Kidney glomerular epithelial cell (primary cell): ENCODE results near the gene TRMT44.

Source experiments
- DNase-seq: peaks from one replicate; lab custom pipeline; 2025; lab: John Stamatoyannopoulos, UW

Gene TRMT44

DNA sequence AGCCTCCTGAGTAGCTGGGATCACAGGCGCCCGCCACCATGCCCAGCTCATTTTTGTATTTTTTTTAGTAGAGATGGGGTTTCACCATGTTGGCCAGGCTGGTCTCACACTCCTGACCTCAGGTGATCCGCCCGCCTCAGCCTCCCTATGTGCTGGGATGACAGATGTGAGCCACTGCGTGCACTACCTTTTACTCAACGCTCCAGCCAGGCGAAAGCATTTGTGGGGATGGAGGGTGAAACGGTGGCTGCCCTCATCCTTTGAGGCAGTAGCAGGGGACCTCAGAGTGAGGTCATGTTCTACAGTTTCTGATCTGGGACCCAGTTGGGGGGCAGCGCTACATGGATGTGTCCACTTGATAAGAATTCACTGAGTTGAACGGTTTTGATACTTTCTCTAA is 73.8 kb downstream of the TRMT44 start:
- no peak for DNase-seq

DNA sequence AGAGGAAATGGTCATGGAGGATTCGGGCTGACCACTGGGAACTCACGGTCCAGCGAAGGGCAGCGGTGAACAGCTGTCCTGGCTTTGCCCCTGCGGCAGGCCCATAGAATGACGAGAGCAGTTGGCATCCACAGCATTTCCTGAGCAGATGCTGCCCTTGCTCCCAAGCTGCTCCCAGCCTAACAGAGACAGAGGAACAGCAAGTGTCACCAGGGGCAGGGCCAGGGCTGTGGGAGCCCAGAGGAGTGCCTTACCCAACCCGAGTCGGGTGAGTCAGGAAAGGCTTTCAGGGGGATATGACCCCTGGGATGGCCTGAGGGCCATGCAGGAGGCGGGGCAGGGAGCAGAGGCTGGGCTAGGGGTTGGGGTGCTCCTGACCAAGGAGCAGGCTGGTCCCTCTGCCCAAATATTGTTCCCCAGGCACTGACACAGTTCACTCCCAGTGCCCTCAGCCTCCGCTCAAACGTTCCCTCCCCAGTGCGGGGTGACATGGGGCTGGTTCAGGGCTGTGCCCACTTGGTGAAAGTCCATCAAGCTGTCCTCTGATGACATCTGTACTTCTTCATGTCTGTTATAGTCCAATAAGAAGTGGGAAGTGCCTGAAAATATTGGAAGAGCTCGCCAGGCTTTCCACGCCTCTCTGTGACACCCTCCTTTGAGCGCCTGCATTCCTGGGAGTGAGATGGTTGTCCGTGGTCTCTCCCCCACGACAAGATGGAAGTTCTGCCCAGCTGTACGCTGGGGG is 74.9 kb downstream of the TRMT44 start:
- no peak for DNase-seq

DNA sequence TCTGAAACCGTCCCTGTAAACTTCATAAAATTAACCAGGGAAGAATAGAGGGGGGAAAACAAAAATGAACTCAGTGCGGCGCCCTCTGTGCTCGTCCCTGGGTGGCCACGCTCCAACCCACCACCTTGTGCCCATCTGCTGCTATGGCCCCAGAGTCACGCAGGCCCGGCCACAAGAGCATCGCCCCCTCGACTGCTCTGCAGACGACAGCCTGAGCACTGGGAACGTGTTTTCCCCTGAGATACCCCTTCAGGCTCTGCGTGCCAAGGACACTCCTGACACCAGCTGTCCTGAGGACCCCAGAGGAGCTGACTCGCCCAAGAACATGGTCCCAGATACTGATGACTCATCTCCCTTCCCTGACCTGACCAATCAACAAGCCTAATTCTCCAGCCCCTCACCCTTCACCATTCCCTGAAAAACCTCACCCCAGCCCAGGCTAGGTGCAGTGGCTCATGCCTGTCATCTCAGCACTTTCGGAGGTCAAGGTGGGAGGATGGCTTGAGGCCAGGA is 75.5 kb downstream of the TRMT44 start:
- no peak for DNase-seq

DNA sequence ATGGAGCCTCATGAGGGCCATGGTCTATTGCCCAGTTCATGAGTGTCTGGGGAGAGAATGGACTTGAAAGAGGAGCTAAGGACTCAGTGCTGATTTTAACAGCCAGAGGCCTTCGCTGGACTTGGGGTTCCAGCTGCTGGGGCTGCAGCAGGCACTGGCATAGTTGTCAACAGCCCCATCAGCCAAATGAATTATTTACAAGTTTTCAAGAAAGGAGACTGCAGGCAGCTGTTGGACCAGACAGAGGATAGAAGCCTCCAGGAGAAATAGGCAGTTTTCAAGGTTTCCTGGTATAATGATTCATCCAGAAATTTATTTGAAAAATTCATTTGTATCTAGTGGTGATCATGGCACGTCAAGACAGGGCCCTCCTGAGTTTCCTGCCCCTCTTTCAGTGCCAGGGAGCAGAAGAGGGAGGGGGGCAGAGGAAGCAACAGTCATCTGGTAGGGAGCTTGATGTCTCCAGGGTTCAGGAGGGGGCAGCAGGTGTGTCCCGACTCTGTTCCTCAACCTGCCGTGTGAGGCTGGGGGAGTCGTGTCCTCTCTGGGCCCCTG is 76.5 kb downstream of the TRMT44 start:
- no peak for DNase-seq

DNA sequence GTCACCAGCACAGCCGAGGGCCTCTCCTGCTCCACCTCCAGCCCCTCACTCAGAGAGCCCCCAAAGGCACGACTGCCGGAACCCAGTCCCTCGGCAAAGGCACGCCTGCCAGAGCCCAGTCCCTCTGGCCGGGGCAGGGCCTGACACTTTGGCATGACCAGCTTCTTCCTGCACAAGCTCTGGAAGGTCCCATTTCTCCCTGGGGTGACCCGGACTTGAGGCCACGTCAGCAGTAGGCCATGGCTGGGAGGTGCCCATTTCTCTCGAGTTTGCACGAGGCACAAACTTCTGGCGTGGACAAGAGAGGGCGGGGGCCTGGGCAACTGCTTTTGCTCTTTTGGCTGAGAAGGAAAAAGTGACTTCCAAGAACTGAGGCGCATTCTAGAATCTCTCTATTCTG is 77.4 kb downstream of the TRMT44 start:
- no peak for DNase-seq

DNA sequence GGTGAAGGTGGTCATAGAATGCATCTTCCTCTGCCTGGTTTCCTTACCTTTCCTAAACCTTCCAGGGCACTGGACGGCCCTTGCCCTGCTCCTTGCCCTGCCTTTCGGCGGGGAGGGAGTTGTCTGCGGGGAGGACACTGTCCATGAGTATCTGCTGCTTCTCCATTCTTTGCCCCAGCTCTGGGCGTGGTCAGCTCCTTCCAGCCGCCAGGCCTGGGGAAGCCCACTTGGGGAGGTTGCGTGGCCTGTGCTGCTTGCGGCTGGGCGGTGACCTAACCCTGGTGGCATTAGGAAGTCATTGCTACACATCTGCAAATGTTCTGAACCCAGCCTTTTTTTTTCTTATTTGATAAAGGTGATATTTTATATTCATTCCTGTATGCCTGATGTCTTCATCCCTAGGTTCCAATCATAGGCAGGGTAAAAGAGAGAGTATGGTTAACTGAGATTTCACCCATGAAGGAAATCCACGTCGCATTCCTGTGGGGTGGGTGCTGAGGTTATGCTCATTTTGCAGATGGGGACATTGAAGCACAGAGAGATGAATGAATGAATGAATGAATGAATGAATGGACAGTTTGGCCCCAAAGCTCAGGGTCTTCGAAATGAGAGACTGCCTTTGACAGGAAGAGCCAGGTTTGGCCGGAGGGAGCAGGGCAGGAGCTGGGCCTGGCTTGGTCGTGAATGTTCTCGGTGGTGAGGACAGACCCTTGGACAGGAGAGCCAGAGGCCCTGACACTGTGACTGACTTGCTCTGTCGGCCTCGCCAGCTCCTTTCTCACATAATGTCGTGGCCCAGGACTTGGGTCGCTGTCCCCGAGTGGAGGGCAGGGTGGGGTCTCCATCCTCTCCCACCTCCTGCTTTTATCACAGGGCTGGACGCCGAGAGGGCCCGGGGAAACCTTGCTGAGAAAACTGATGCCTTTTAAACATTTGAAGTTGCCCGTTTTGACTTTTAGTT is 81.9 kb downstream of the TRMT44 start:
- DNase-seq: no peak

DNA sequence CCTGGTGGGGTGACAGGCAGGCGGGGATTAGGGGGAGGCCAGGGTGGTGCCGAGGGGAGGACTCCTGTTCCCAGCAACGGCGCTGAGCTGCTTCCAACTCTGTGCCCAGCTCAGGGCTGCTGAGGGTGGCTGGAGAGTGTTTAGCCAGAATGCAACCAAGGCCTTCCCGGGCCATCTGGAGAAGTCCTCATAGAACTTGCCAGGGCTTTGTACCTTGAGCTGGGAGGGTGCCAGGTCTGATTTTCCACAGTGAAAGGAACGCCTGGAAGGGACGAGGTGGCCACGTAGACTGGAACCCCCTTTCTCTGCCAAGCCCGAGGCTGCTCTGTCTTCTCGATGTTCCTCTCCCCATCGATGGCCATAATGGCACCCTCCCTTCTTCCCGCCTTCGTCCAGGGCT is 82.6 kb downstream of the TRMT44 start:
- DNase-seq: no peak

DNA sequence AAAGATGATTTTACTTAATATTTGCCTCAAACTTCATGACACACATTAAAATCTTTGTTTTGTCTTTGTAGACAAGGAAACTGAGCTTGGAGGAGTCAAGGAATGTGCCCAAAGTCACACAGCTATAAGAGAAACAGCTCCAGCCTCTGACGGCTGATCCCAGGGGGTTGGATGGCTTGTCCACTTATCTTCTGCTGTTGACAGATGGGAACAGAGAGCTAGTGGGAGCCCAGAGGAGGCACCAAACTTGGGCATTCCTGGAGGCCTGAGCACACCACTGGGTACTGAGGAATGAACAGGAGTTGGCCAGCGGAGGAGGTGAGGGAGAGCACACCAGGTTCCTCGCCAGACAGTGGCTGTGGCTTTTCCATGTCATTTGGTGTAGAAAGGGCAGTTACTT is 83.2 kb downstream of the TRMT44 start:
- DNase-seq: no peak

DNA sequence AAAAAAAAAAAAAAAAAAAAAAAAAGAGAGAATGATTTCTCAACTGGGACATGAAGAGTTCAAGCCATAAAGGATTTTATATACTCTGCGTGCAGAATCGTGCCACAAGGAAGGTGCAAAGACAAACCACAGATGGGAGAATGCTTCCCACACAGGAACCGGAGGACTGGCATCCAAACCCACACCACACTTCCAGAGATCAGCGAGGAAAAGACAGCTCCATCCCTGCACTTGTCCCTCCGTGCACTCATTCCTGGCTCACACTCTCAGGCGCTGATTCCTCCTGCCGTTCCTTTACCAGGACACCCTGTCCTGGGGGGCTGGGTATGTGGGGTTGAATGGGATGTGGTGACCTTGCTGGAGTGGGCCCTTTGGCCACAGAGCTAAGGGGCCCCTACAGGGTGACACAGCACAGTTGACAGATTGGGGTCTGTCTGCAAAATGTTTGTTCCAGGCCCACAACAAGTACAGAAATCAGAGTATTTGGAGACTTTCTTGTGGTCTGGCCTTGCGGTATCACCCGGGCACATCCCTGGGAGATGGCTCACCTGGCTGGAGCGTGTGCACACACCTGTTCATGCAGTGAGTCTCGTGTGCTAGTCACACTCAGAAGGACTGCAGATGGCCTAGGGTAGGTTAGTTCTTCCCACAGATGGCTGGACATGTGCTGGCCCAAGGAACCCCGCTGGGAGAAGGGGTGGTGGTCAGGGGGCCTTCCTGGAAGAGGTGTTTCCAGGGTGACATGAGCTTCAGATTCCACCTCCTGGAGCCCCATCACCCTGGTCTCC is 84.2 kb downstream of the TRMT44 start:
- no peak for DNase-seq

DNA sequence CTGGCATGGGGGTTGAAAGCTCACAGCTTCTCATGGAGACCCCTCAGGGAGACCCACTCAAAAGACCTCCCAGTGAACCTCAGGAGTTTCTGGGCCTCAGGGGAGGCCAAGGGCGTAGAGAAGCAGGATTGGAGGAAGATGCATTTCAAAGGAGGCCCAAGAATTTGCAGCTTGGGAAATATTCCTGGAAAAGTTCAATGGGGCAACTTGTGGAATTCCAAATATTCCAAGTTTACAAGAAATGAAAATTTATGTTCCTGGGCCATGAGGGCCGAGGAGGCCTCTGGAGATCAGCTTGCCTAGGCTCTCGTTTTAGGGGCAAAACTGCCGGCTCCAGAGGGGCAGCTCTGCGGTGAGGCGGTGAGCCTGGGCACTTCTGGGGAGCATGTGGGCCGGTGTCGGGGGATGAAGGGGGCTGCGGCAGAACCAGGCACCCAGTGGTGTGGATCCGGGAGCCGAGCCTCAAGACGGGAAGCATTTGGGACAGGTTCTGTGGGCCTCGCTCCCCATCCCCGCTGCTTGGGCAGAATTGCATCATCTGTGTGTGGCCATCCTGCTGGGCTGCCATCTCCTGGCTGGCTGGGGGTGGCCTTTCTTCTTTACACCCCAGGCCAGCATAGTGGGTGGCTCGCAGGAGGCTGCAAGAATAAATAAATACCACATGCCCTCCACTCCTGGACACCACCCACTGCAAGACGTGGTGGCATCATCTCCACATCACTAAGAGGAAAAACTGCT is 85.0 kb downstream of the TRMT44 start:
- peak; percentile 23 for DNase-seq
